NCI-H510A treated with DMSO at 0.1 percent for 48 hours (cell line): ENCODE data around the gene FBXL13.
"Not testable (repeated sequence)": the region's sequence is repeated elsewhere in the genome, so short reads cannot be mapped to it uniquely, and the experiment has no call there.

Experiments
- DNase-seq: peaks from one replicate; lab custom pipeline; 2025; lab: John Stamatoyannopoulos, UW

FBXL13 gene

GRCh38 chr7:103074519-103075336 lies at the start of gene FBXL13, which contains the start of gene ARMC10:
FBXL13 (minus strand) TSS chr7:103074796.
ARMC10 (plus strand) TSS chr7:103075140; CDS start chr7:103075273, 133 bp downstream.
- DNase-seq = peak; percentile 85

GRCh38 chr7:103123529-103123928 lies 48.9 kb upstream of the FBXL13 start:
- no peak for DNase-seq

- DNase-seq = no peak
Observed at GRCh38 chr7:103121641-103122040, 47.0 kb upstream of the FBXL13 start.

GRCh38 chr7:103120362-103120761 lies 45.8 kb upstream of the FBXL13 start:
- no peak for DNase-seq

- no peak for DNase-seq
Observed at GRCh38 chr7:103119791-103120291, 45.2 kb upstream of the FBXL13 start.

- DNase-seq = no peak
Observed at GRCh38 chr7:103117465-103117864, 42.9 kb upstream of the FBXL13 start.

- no peak for DNase-seq
Observed at GRCh38 chr7:103116991-103117390, 42.4 kb upstream of the FBXL13 start.

GRCh38 chr7:103116511-103116910 lies 41.9 kb upstream of the FBXL13 start:
- DNase-seq = no peak

- DNase-seq = no peak
Observed at GRCh38 chr7:103115771-103116170, 41.2 kb upstream of the FBXL13 start.

GRCh38 chr7:103114576-103115008 lies 40.0 kb upstream of the FBXL13 start:
- no peak for DNase-seq

- DNase-seq = no peak
Observed at GRCh38 chr7:103113164-103113563, 38.6 kb upstream of the FBXL13 start.

- not testable (repeated sequence) for DNase-seq
Observed at GRCh38 chr7:103106703-103107070, 32.1 kb upstream of the FBXL13 start.

- peak; percentile 26 for DNase-seq
Observed at GRCh38 chr7:103106005-103106702, 31.6 kb upstream of the FBXL13 start.

GRCh38 chr7:103101543-103101942 lies 26.9 kb upstream of the FBXL13 start:
- DNase-seq = no peak

GRCh38 chr7:103100348-103100747 lies 25.8 kb upstream of the FBXL13 start:
- no peak for DNase-seq

- no peak for DNase-seq
Observed at GRCh38 chr7:103097041-103097440, 22.4 kb upstream of the FBXL13 start.

GRCh38 chr7:103095558-103095957 lies 21.0 kb upstream of the FBXL13 start:
- not testable (repeated sequence) for DNase-seq

- no peak for DNase-seq
Observed at GRCh38 chr7:103094102-103094501, 19.5 kb upstream of the FBXL13 start.

- DNase-seq = no peak
Observed at GRCh38 chr7:103093429-103093828, 18.8 kb upstream of the FBXL13 start.

GRCh38 chr7:103092321-103092720 lies 17.7 kb upstream of the FBXL13 start:
- not testable (repeated sequence) for DNase-seq

- no peak for DNase-seq
Observed at GRCh38 chr7:103083210-103083609, 8.6 kb upstream of the FBXL13 start.

GRCh38 chr7:103082497-103082896 lies 7.9 kb upstream of the FBXL13 start:
- DNase-seq = no peak

- no peak for DNase-seq
Observed at GRCh38 chr7:103080923-103081322, 6.3 kb upstream of the FBXL13 start.
